ENCODE measurements around the gene TELO2. TPM values are rescaled to one million over a fixed set of nuclear protein-coding genes. Genes with fewer than 3 reads are reported as not detected.

TELO2 gene
- total and polyA plus RNA-seq, 9 donors: 0.27 to 36.8 (median 31.7) TPM

DNA sequence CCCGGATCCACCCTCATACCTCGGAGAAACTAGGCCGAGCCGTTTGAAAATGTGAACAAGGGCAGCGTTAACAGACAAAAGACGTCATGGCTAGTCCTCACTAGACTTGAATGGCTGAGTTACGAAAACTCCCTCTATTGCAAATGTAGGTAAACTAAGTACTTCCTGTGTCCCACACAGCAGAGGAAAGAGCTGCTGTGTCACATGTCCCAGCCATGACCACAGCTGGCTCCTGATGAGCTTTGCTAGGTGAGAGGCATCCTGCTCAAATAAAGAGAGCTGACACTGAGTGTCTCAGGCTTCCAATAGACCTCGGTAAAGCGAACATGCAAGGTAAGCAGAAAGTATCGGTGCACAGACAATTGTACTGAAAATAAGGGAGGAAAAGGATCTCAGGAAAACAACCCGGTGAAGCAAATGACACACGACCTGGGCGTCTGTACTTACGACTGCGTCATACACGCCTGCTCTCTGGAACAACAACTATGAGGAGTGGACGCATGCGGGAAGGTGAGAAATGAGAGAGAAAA is 66.4 kb downstream of the TELO2 start:
- no peaks in the 10 kb centered on the region for H3K9me3 ChIP-seq
- H3K36me3 ChIP-seq: no peaks in the 10 kb centered on the region
- H3K27ac ChIP-seq: no peak overlapping the region
- H3K4me3 ChIP-seq: no peak overlapping the region
- WGBS, 3 donors: 89 to 91% (median 89%) methylated on average over 18 of the region's 18 CpGs
- intact Hi-C loops (cut with DNase I): no loop called here
- no peaks in the 10 kb centered on the region for H3K27me3 ChIP-seq
- H3K4me1 ChIP-seq (ENCODE audit: insufficient read depth): no peaks in the 10 kb centered on the region
- no peak for DNase-seq
- no peak for TF ChIP-seq EP300 (IDR thresholded peaks at IDR 0.05)
- no peak for TF ChIP-seq POLR2A (IDR thresholded peaks at IDR 0.05)
- TF ChIP-seq, protein P1, sequence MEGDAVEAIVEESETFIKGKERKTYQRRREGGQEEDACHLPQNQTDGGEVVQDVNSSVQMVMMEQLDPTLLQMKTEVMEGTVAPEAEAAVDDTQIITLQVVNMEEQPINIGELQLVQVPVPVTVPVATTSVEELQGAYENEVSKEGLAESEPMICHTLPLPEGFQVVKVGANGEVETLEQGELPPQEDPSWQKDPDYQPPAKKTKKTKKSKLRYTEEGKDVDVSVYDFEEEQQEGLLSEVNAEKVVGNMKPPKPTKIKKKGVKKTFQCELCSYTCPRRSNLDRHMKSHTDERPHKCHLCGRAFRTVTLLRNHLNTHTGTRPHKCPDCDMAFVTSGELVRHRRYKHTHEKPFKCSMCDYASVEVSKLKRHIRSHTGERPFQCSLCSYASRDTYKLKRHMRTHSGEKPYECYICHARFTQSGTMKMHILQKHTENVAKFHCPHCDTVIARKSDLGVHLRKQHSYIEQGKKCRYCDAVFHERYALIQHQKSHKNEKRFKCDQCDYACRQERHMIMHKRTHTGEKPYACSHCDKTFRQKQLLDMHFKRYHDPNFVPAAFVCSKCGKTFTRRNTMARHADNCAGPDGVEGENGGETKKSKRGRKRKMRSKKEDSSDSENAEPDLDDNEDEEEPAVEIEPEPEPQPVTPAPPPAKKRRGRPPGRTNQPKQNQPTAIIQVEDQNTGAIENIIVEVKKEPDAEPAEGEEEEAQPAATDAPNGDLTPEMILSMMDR (IDR thresholded peaks at IDR 0.05): no peak

Other genes with a start within 250 kb of the TELO2 start
- under 1 TPM in 3 of 7 donors, not detected in 4; 0.23 to 0.69 (median 0.65) TPM for gene TPSD1, start 237.3 kb upstream of the TELO2 start, total RNA-seq
- under 1 TPM in 1 of 2 donors, not detected in 1; 0.56 TPM for gene TPSD1, start 237.3 kb upstream of the TELO2 start, polyA plus RNA-seq
- gene UBE2I, start 183.7 kb upstream of the TELO2 start, total RNA-seq: 100 to 1,000 TPM in 5 of 7 donors, 10 to 100 TPM in 2; 63.9 to 180 (median 145) TPM
- 100 to 1,000 TPM; 104 to 258 TPM for gene UBE2I, start 183.7 kb upstream of the TELO2 start, polyA plus RNA-seq
- gene BAIAP3, start 159.7 kb upstream of the TELO2 start, total RNA-seq: 10 to 100 TPM in 1 of 7 donors, 1 to 10 TPM in 5, under 1 TPM in 1; 0.25 to 26.1 (median 2.6) TPM
- gene BAIAP3, start 159.7 kb upstream of the TELO2 start, polyA plus RNA-seq: under 1 TPM; 0.25 to 0.63 TPM
- 10 to 100 TPM; 28.6 to 74.6 (median 41.5) TPM for gene TSR3, start 141.5 kb upstream of the TELO2 start, total RNA-seq
- gene TSR3, start 141.5 kb upstream of the TELO2 start, polyA plus RNA-seq: 10 to 100 TPM in 1 of 2 donors, 1 to 10 TPM in 1; 6.3 to 40.7 TPM
- 10 to 100 TPM; 47.8 to 68.1 (median 55.4) TPM for gene GNPTG, start 141.4 kb upstream of the TELO2 start, total RNA-seq
- 10 to 100 TPM; 26.0 to 67.8 TPM for gene GNPTG, start 141.4 kb upstream of the TELO2 start, polyA plus RNA-seq
- 10 to 100 TPM; 13.3 to 39.8 (median 32.5) TPM for gene UNKL, start 78.7 kb upstream of the TELO2 start, total RNA-seq
- gene UNKL, start 78.7 kb upstream of the TELO2 start, polyA plus RNA-seq: 10 to 100 TPM in 1 of 2 donors, 1 to 10 TPM in 1; 7.0 to 44.8 TPM
- gene UQCC4, start 72.6 kb upstream of the TELO2 start, total RNA-seq: 10 to 100 TPM; 10.1 to 18.6 (median 15.8) TPM
- gene UQCC4, start 72.6 kb upstream of the TELO2 start, polyA plus RNA-seq: 10 to 100 TPM in 1 of 2 donors, 1 to 10 TPM in 1; 4.0 to 17.5 TPM
- gene PERCC1, start 62.3 kb upstream of the TELO2 start, total RNA-seq: under 1 TPM in 1 of 7 donors, not detected in 6; 0.62 TPM
- gene PERCC1, start 62.3 kb upstream of the TELO2 start, polyA plus RNA-seq: under 1 TPM in 1 of 2 donors, not detected in 1; 0.08 TPM
- gene CCDC154, start 48.8 kb upstream of the TELO2 start, total RNA-seq: 1 to 10 TPM; 1.3 to 3.5 (median 2.0) TPM
- 1 to 10 TPM in 1 of 2 donors, not detected in 1; 1.1 TPM for gene CCDC154, start 48.8 kb upstream of the TELO2 start, polyA plus RNA-seq
- 10 to 100 TPM; 28.4 to 70.9 (median 62.8) TPM for gene CLCN7, start 18.3 kb upstream of the TELO2 start, total RNA-seq
- 10 to 100 TPM; 16.3 to 31.0 TPM for gene CLCN7, start 18.3 kb upstream of the TELO2 start, polyA plus RNA-seq
- under 1 TPM in 2 of 7 donors, not detected in 5; 0.15 to 0.40 TPM for gene PTX4, start 4.4 kb upstream of the TELO2 start, total RNA-seq
- under 1 TPM in 1 of 2 donors, not detected in 1; 0.05 TPM for gene PTX4, start 4.4 kb upstream of the TELO2 start, polyA plus RNA-seq
- 10 to 100 TPM in 6 of 7 donors, 1 to 10 TPM in 1; 9.2 to 23.7 (median 13.8) TPM for gene TMEM204, start 40.3 kb downstream of the TELO2 start, total RNA-seq
- 10 to 100 TPM in 1 of 2 donors, 1 to 10 TPM in 1; 6.5 to 35.5 TPM for gene TMEM204, start 40.3 kb downstream of the TELO2 start, polyA plus RNA-seq
- gene IFT140, start 118.7 kb downstream of the TELO2 start, total RNA-seq: 10 to 100 TPM; 20.7 to 43.1 (median 30.5) TPM
- gene IFT140, start 118.7 kb downstream of the TELO2 start, polyA plus RNA-seq: 10 to 100 TPM in 1 of 2 donors, 1 to 10 TPM in 1; 8.8 to 20.3 TPM
- 10 to 100 TPM in 5 of 7 donors, 1 to 10 TPM in 2; 7.4 to 21.0 (median 20.2) TPM for gene CRAMP1, start 119.0 kb downstream of the TELO2 start, total RNA-seq
- 10 to 100 TPM in 1 of 2 donors, 1 to 10 TPM in 1; 6.9 to 11.2 TPM for gene CRAMP1, start 119.0 kb downstream of the TELO2 start, polyA plus RNA-seq
- gene JPT2, start 184.9 kb downstream of the TELO2 start, total RNA-seq: 10 to 100 TPM; 14.4 to 51.8 (median 44.1) TPM
- 10 to 100 TPM; 22.3 to 44.9 TPM for gene JPT2, start 184.9 kb downstream of the TELO2 start, polyA plus RNA-seq
- 100 to 1,000 TPM in 1 of 7 donors, 10 to 100 TPM in 6; 50.3 to 117 (median 75.5) TPM for gene MAPK8IP3, start 212.8 kb downstream of the TELO2 start, total RNA-seq
- gene MAPK8IP3, start 212.8 kb downstream of the TELO2 start, polyA plus RNA-seq: 10 to 100 TPM in 1 of 2 donors, 1 to 10 TPM in 1; 7.0 to 60.8 TPM